RWPE2 (cell line): ENCODE measurements around the gene SEPTIN5.
"Not testable (repeated sequence)": the region's sequence is repeated elsewhere in the genome, so short reads cannot be mapped to it uniquely, and the experiment has no call there.

ENCODE experiments used
- ATAC-seq: fragments of 200-7000 bp; cut with Tn5 transposase; 3 replicates; pipeline ENCODE4 v1.9.1; 2021; ENCODE audit warnings: low read depth
- DNase-seq: peaks from one replicate; pipeline ENCODE4 v3.0.0-alpha.2; 2020; ENCODE audit warnings: low spot score
- H3K27ac ChIP-seq: fragments of 450-650 bp; 2 replicates; pipeline ENCODE4 v1.5.1; 2017; ENCODE audit warnings: mild to moderate bottlenecking; ENCODE audit not compliant: poor library complexity, severe bottlenecking
- H3K27me3 ChIP-seq: fragments of 250-450 bp; sonication (Bioruptor Pico); 2 replicates; pipeline ENCODE4 v1.5.1; 2021; ENCODE audit warnings: mild to moderate bottlenecking, moderate library complexity; ENCODE audit not compliant: insufficient read depth, poor library complexity, severe bottlenecking
- H3K36me3 ChIP-seq: fragments of 250-450 bp; sonication (Bioruptor Pico); 2 replicates; pipeline ENCODE4 v1.5.1; 2020; ENCODE audit warnings: low read depth, mild to moderate bottlenecking, moderate library complexity
- H3K4me1 ChIP-seq: fragments of 250-450 bp; sonication (Bioruptor Pico); 2 replicates; pipeline ENCODE4 v1.5.1; 2021; ENCODE audit warnings: mild to moderate bottlenecking, moderate library complexity; ENCODE audit not compliant: insufficient read depth, poor library complexity, severe bottlenecking
- H3K4me3 ChIP-seq: fragments of 250-450 bp; sonication (Bioruptor Pico); 2 replicates; pipeline ENCODE4 v1.5.1; 2021; ENCODE audit warnings: mild to moderate bottlenecking, moderate library complexity; ENCODE audit not compliant: severe bottlenecking
- H3K9me3 ChIP-seq: fragments of 250-450 bp; sonication (Bioruptor Pico); 2 replicates; pipeline ENCODE4 v1.5.1; 2021; ENCODE audit warnings: mild to moderate bottlenecking, moderate library complexity; ENCODE audit not compliant: severe bottlenecking
- TF ChIP-seq, protein P1 (sequence below): fragments of 450-650 bp; IDR thresholded peaks from one replicate; pipeline ENCODE4 v1.5.1; 2017; ENCODE audit warnings: mild to moderate bottlenecking, moderate library complexity; ENCODE audit not compliant: poor library complexity, severe bottlenecking

The SEPTIN5 gene

GRCh38 chr22:19693981-19694670, 20.2 kb upstream of the SEPTIN5 start:
- Histone ChIP-seq H3K9me3 (no peaks in the 10 kb centered on the region), H3K4me1 (peaks cover 8% of the 10 kb centered on the region), H3K36me3 (no peaks in the 10 kb centered on the region), H3K27me3 (no peaks in the 10 kb centered on the region), H3K27ac (no peak overlapping the region), H3K4me3 (no peak overlapping the region)
- no peak for ATAC-seq
- no peak for DNase-seq
- TF ChIP-seq, protein P1, sequence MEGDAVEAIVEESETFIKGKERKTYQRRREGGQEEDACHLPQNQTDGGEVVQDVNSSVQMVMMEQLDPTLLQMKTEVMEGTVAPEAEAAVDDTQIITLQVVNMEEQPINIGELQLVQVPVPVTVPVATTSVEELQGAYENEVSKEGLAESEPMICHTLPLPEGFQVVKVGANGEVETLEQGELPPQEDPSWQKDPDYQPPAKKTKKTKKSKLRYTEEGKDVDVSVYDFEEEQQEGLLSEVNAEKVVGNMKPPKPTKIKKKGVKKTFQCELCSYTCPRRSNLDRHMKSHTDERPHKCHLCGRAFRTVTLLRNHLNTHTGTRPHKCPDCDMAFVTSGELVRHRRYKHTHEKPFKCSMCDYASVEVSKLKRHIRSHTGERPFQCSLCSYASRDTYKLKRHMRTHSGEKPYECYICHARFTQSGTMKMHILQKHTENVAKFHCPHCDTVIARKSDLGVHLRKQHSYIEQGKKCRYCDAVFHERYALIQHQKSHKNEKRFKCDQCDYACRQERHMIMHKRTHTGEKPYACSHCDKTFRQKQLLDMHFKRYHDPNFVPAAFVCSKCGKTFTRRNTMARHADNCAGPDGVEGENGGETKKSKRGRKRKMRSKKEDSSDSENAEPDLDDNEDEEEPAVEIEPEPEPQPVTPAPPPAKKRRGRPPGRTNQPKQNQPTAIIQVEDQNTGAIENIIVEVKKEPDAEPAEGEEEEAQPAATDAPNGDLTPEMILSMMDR, result no peak

DNA sequence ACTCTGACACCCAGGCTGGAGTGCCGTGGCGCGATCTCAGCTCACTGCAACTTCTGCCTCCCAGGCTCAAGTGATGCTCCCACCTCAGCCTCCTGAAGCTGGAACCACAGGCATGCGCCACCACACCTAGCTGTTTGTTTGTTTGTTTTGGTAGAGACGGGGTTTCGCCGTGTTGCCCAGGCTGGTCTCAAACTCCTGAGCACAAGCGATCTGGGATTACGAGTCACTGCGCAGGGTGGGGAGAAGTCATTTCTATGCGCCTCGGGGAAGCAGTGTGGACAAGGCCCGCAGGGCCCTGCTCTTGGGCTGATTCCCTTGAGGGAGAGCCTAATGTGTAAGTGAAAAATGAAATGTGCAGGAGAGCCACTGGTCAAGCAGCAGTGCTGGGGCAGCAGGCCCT, 19.6 kb upstream of the SEPTIN5 start:
- H3K27me3 ChIP-seq, result no peaks in the 10 kb centered on the region
- TF ChIP-seq, protein P1, result no peak
- ATAC-seq, result no peak

GRCh38 chr22:19696504-19697276, 17.6 kb upstream of the SEPTIN5 start:
- TF ChIP-seq, protein P1, result no peak
- no peak for DNase-seq
- H3K27ac ChIP-seq, result no peak overlapping the region
- no peak for ATAC-seq
- H3K4me3 ChIP-seq, result no peak overlapping the region
- peaks cover 5% of the 10 kb centered on the region for H3K4me1 ChIP-seq
- no peaks in the 10 kb centered on the region for H3K27me3 ChIP-seq
- no peaks in the 10 kb centered on the region for H3K36me3 ChIP-seq
- no peaks in the 10 kb centered on the region for H3K9me3 ChIP-seq

More for the DNA sequence above, 19.6 kb upstream of the SEPTIN5 start:
- no peak overlapping the region for H3K4me3 ChIP-seq
- no peaks in the 10 kb centered on the region for H3K9me3 ChIP-seq
- no peak overlapping the region for H3K27ac ChIP-seq
- peaks cover 8% of the 10 kb centered on the region for H3K4me1 ChIP-seq
- DNase-seq, result no peak
- H3K36me3 ChIP-seq, result no peaks in the 10 kb centered on the region

DNA sequence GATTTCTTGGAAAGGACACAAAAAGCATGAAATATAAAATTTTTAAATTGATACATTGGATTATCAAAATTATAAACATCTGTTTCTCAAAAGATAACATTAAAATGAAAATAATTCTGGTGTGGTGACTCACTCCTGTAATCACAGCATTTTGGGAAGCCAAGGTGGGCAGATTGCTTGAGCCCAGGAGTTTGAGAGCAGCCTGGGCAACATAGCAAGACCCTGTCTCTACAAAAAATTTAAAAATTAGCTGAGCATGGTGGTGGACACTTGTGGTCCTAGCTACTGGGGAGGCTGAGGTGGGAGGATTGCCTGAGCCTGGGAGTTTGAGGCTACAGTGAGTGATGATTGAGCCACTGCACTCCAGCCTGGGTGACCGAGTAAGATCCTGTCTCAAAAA, 16.4 kb upstream of the SEPTIN5 start:
- H3K4me3 ChIP-seq, DNase-seq, H3K9me3 ChIP-seq, H3K4me1 ChIP-seq, H3K27ac ChIP-seq, ATAC-seq, H3K36me3 ChIP-seq, H3K27me3 ChIP-seq: not testable (repeated sequence)

DNA sequence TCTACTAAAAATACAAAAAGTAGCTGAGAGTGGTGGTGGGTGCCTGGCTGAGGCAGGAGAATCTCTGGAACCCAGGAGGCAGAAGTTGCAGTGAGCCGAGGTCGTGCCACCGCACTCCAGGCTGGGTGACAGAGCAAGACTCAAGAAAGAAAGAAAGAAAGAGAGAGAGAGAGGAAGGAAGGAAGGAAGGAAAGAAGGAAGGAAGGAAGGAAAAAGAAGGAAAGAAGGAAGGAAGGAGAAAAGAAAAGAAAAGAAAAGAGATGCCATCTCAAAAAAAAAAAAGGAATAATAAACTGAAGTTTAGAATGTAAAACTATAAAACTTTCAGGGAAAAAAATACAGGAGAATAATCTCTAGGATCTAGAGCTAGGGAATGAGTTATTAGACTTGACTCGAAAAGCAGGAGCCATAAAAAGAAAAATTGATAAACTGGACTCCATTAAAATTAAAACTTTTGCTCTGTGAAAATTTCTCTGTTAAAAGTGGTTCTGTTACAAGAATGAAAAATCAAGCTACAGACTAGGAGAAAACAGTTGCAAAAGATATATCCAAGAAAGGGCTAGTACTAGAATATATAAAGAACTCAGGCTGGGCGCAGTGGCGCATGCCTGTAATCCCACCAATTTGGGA, 13.4 kb upstream of the SEPTIN5 start:
- DNase-seq (no peak), ATAC-seq (no peak)
- Histone ChIP-seq H3K27me3 (no peaks in the 10 kb centered on the region), H3K4me1 (no peaks in the 10 kb centered on the region), H3K36me3 (no peaks in the 10 kb centered on the region), H3K4me3 (no peak overlapping the region), H3K27ac (no peak overlapping the region), H3K9me3 (no peaks in the 10 kb centered on the region)
- TF ChIP-seq, protein P1, result no peak
